KMS-11 (cell line): ENCODE data around the gene CLMN.

Experiments used
- H2AFZ ChIP-seq: fragments of 200-600 bp; sonication (generic); 2 replicates; pipeline ENCODE4 v1.6.1; 2016; ENCODE audit warnings: antibody characterized with exemption, mixed run types, low read depth
- H3K27ac ChIP-seq: fragments of 200-600 bp; sonication (generic); 2 replicates; pipeline ENCODE4 v1.6.1; 2016; ENCODE audit warnings: mild to moderate bottlenecking, mixed run types
- H3K27me3 ChIP-seq: fragments of 200-600 bp; sonication (generic); 2 replicates; pipeline ENCODE4 v1.6.1; 2017; ENCODE audit warnings: mild to moderate bottlenecking, low read depth, mixed run types, moderate library complexity; ENCODE audit not compliant: insufficient read depth
- H3K36me3 ChIP-seq: fragments of 200-600 bp; sonication (generic); 2 replicates; pipeline ENCODE4 v1.6.1; 2017; ENCODE audit warnings: mild to moderate bottlenecking, mixed run types; ENCODE audit not compliant: insufficient read depth
- H3K4me1 ChIP-seq: fragments of 200-600 bp; sonication (generic); 2 replicates; pipeline ENCODE4 v1.6.1; 2016; ENCODE audit warnings: mild to moderate bottlenecking, low read depth, mixed run types; ENCODE audit not compliant: poor library complexity, severe bottlenecking
- H3K4me2 ChIP-seq: fragments of 200-600 bp; sonication (generic); 2 replicates; pipeline ENCODE4 v1.7.0; 2016; ENCODE audit warnings: mild to moderate bottlenecking, mixed run types
- H3K4me3 ChIP-seq: fragments of 200-600 bp; sonication (generic); IDR thresholded peaks from 2 replicates; pipeline ENCODE4 v1.6.1; 2017; ENCODE audit warnings: low read depth, low read length, mixed read lengths; ENCODE audit not compliant: insufficient read depth
- H3K79me2 ChIP-seq: fragments of 200-600 bp; sonication (generic); 2 replicates; pipeline ENCODE4 v1.6.1; 2016; ENCODE audit warnings: low read depth, mixed run types; ENCODE audit not compliant: insufficient read depth
- H3K9ac ChIP-seq: fragments of 200-600 bp; sonication (generic); 2 replicates; pipeline ENCODE4 v1.6.1; 2016; ENCODE audit warnings: mild to moderate bottlenecking, mixed run types
- H4K20me1 ChIP-seq: fragments of 200-600 bp; sonication (generic); 2 replicates; pipeline ENCODE4 v1.6.1; 2016; ENCODE audit warnings: mild to moderate bottlenecking, mixed run types; ENCODE audit not compliant: insufficient read depth
- CTCF ChIP-seq: fragments of 200-600 bp; sonication (generic); conservative IDR thresholded peaks from 2 replicates; pipeline ENCODE4 v1.6.1; 2017; ENCODE audit warnings: low read depth, mild to moderate bottlenecking, antibody characterized with exemption, low read length, moderate library complexity, mixed read lengths

The CLMN gene

GRCh38 chr14:95252219-95252618, 67.5 kb downstream of the CLMN start:
- Histone ChIP-seq H3K4me3 (no peak overlapping the region), H4K20me1 (no peaks in the 10 kb centered on the region), H3K4me2 (no peak overlapping the region), H3K4me1 (peaks cover 4% of the 10 kb centered on the region), H2AFZ (no peak overlapping the region), H3K27me3 (no peaks in the 10 kb centered on the region), H3K9ac (no peak overlapping the region), H3K36me3 (no peaks in the 10 kb centered on the region), H3K79me2 (no peaks in the 10 kb centered on the region), H3K27ac (no peak overlapping the region)
- TF ChIP-seq CTCF = no peak

- H3K4me1 ChIP-seq = peaks cover 4% of the 10 kb centered on the region
- no peaks in the 10 kb centered on the region for H3K79me2 ChIP-seq
- no peak overlapping the region for H3K9ac ChIP-seq
- H4K20me1 ChIP-seq = no peaks in the 10 kb centered on the region
- H3K4me3 ChIP-seq = no peak overlapping the region
- no peak overlapping the region for H3K4me2 ChIP-seq
- no peaks in the 10 kb centered on the region for H3K27me3 ChIP-seq
- H3K36me3 ChIP-seq = no peaks in the 10 kb centered on the region
- H2AFZ ChIP-seq = no peak overlapping the region
- no peak for TF ChIP-seq CTCF
- H3K27ac ChIP-seq = no peak overlapping the region
These were observed 68.8 kb downstream of the CLMN start for GRCh38 chr14:95250936-95251335.

GRCh38 chr14:95250140-95250769, 69.5 kb downstream of the CLMN start:
- Histone ChIP-seq H3K4me3 (no peak overlapping the region), H3K79me2 (no peaks in the 10 kb centered on the region), H3K27me3 (no peaks in the 10 kb centered on the region), H3K9ac (no peak overlapping the region), H3K27ac (no peak overlapping the region), H3K4me1 (peaks cover 3% of the 10 kb centered on the region), H3K4me2 (no peak overlapping the region), H4K20me1 (no peaks in the 10 kb centered on the region), H2AFZ (no peak overlapping the region), H3K36me3 (no peaks in the 10 kb centered on the region)
- no peak for TF ChIP-seq CTCF

GRCh38 chr14:95248432-95248831, 71.3 kb downstream of the CLMN start:
- Histone ChIP-seq H3K4me2 (no peak overlapping the region), H4K20me1 (no peaks in the 10 kb centered on the region), H3K27ac (no peak overlapping the region)

More at GRCh38 chr14:95248432-95248831, 71.3 kb downstream of the CLMN start:
- no peaks in the 10 kb centered on the region for H3K79me2 ChIP-seq
- H3K9ac ChIP-seq = no peak overlapping the region
- H3K27me3 ChIP-seq = no peaks in the 10 kb centered on the region
- TF ChIP-seq CTCF = no peak
- no peaks in the 10 kb centered on the region for H3K36me3 ChIP-seq
- H3K4me3 ChIP-seq = no peak overlapping the region
- no peaks in the 10 kb centered on the region for H3K4me1 ChIP-seq
- H2AFZ ChIP-seq = no peak overlapping the region
